ENCODE data around the gene GSE1. TPM values are rescaled to one million over a fixed set of nuclear protein-coding genes. Genes with fewer than 3 reads are reported as not detected.

GSE1 gene
- total RNA-seq, 1 experiment from 2014 or later = 97.5 TPM

- no peaks in the 10 kb centered on the region for H3K36me3 ChIP-seq (ENCODE audit: control insufficient read depth, insufficient read depth, low read length)
- BruUV-seq (replicated peaks) = no TSS peak
- no peaks in the 10 kb centered on the region for H3K9me3 ChIP-seq (ENCODE audit: control insufficient read depth, insufficient read depth, low read depth, low read length)
- in situ Hi-C loops (cut with HindIII; ENCODE audit: low pct_unique_long_range_greater_than_20kb, low sequenced_read_pairs) (no loop called here), intact Hi-C loops (cut with micrococcal nuclease; ENCODE audit: unreplicated experiment) (no loop called here)
- ChIA-PET CTCF (interaction anchor here (0.6 to 0.7 kb wide), 2 partner anchors 12 to 217 kb away, joined by 3 to 5 read pairs; no protein-coding TSS in a partner anchor), POLR2A (no interaction called here)
- TF ChIP-seq TCF7L2 (IDR thresholded peaks at IDR 0.05; ENCODE audit: low read depth, low read length) (no peak), CTCF (IDR thresholded peaks at IDR 0.05) (no peak), REST (IDR thresholded peaks at IDR 0.05; ENCODE audit: insufficient read depth in 1 of 2, low read depth in 2 of 2, low read length in 1 of 2) (no peak), POLR2AphosphoS5 (IDR thresholded peaks at IDR 0.05; ENCODE audit: low read depth, low read length) (no peak), SIN3A (IDR thresholded peaks at IDR 0.05; ENCODE audit: borderline replicate concordance, insufficient read depth, low read depth, low read length) (no peak)
- no peak overlapping the region for H3K4me3 ChIP-seq (ENCODE audit: low read depth in 2 of 2, low read length in 2 of 2)
- no peaks in the 10 kb centered on the region for H3K4me1 ChIP-seq (ENCODE audit: control insufficient read depth, insufficient read depth, low read length)
- ATAC-seq = no peak
- no peak overlapping the region for H3K27ac ChIP-seq (ENCODE audit: low read length)
- DNase-seq (ENCODE audit: low read depth, low spot score) = no peak
- H3K27me3 ChIP-seq (ENCODE audit: control insufficient read depth, insufficient read depth, low read length) = no peaks in the 10 kb centered on the region
Observed at GRCh38 chr16:85709766-85710585, 96.9 kb downstream of the GSE1 start.

- no peaks in the 10 kb centered on the region for H3K4me1 ChIP-seq (ENCODE audit: control insufficient read depth, insufficient read depth, low read length)
- H3K36me3 ChIP-seq (ENCODE audit: control insufficient read depth, insufficient read depth, low read length) = no peaks in the 10 kb centered on the region
- TF ChIP-seq CTCF (IDR thresholded peaks at IDR 0.05) (no peak), REST (IDR thresholded peaks at IDR 0.05; ENCODE audit: insufficient read depth in 1 of 2, low read depth in 2 of 2, low read length in 1 of 2) (no peak), POLR2AphosphoS5 (IDR thresholded peaks at IDR 0.05; ENCODE audit: low read depth, low read length) (no peak), SIN3A (IDR thresholded peaks at IDR 0.05; ENCODE audit: borderline replicate concordance, insufficient read depth, low read depth, low read length) (no peak), TCF7L2 (IDR thresholded peaks at IDR 0.05; ENCODE audit: low read depth, low read length) (no peak)
- CTCF ChIA-PET = no interaction called here
- intact Hi-C loops (cut with micrococcal nuclease; ENCODE audit: unreplicated experiment) (no loop called here), in situ Hi-C loops (cut with HindIII; ENCODE audit: low pct_unique_long_range_greater_than_20kb, low sequenced_read_pairs) (no loop called here)
- DNase-seq (ENCODE audit: low read depth, low spot score) (no peak), ATAC-seq (no peak)
- no peaks in the 10 kb centered on the region for H3K27me3 ChIP-seq (ENCODE audit: control insufficient read depth, insufficient read depth, low read length)
- POLR2A ChIA-PET = no interaction called here
- H3K4me3 ChIP-seq (ENCODE audit: low read depth in 2 of 2, low read length in 2 of 2) = no peak overlapping the region
- BruUV-seq (replicated peaks) = no TSS peak
- no peak overlapping the region for H3K27ac ChIP-seq (ENCODE audit: low read length)
- no peaks in the 10 kb centered on the region for H3K9me3 ChIP-seq (ENCODE audit: control insufficient read depth, insufficient read depth, low read depth, low read length)
Observed at GRCh38 chr16:85710732-85711131, 97.6 kb downstream of the GSE1 start.
